ENCODE measurements around the gene FMN2. TPM values are rescaled to one million over a fixed set of nuclear protein-coding genes. Genes with fewer than 3 reads are reported as not detected.

FMN2 gene
- total RNA-seq, 1 donor from 2014 or later = 1.1 TPM

DNA sequence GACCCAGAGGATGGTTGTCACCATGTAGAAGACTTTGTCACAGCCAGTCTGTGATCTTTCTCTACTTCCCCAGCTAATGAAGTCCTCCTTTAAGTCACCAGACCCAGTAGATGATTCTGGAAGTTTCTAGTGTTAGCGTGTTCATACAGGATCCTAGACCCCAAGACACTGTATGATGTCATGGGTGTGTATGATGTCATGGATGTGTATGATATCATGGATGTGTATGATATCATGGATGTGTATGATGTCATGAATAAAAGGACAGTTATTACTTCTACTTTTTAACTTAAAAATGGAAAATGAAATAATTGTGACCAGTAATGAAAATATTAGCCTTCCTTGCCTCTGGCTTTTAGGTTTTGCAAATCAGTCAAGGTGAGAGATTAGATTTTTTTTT, 260.0 kb downstream of the FMN2 start:
- Histone ChIP-seq H3K4me3 (no peak overlapping the region), H3K36me3 (no peaks in the 10 kb centered on the region), H3K27me3 (ENCODE audit: low read depth) (no peaks in the 10 kb centered on the region), H3K4me1 (no peaks in the 10 kb centered on the region), H3K9me3 (no peaks in the 10 kb centered on the region), H3K27ac (no peak overlapping the region)
- DNase-seq (no peak), ATAC-seq (no peak)
- TF ChIP-seq CTCF (IDR thresholded peaks at IDR 0.05) = no peak
- intact Hi-C loops (cut with DNase I) = no loop called here

DNA sequence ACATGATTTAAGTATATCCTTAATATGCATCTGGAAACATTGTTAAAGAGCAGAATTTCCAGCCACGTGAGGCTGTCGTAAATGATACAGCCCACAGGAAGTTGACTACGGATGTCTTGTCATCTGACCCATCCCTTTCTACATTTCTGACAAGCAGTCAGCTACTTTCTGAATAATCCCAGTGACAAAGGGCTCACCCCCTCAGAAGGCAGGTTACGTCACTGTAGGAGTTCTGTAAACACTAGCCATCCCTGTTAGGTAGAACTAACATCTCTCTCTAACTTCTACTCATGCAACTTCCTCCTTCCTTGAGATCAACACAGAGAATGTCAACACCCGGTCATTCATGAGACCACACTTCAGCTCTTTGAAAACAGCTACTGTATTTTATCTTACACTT, 261.1 kb downstream of the FMN2 start:
- intact Hi-C loops (cut with DNase I) = no loop called here
- peak in 1 of 2 donors; percentile 32 for ATAC-seq

DNA sequence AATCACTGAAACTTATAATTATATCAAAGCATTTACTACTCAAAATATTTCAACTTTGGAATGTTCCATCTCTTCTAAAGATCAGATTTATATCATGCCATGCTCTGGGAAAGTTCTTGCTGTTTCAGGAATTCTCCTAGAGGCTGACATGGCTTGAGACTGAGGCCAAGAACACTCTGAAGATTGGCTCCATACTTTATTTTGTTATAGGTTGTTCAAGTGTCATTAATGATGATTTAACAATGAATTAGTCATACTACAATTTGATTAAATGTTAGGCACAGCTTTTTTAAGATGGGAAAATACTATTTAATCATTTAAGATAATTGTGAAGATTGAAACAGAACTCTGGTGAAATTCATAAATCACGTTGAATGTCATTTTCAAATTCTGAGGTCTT, 264.9 kb downstream of the FMN2 start:
- TF ChIP-seq CTCF (IDR thresholded peaks at IDR 0.05) = no peak
- no peaks in the 10 kb centered on the region for H3K36me3 ChIP-seq
- no peaks in the 10 kb centered on the region for H3K27me3 ChIP-seq (ENCODE audit: low read depth)
- no peak overlapping the region for H3K27ac ChIP-seq
- ATAC-seq (no peak), DNase-seq (no peak)
- no peaks in the 10 kb centered on the region for H3K9me3 ChIP-seq
- intact Hi-C loops (cut with DNase I) = no loop called here
- no peaks in the 10 kb centered on the region for H3K4me1 ChIP-seq
- no peak overlapping the region for H3K4me3 ChIP-seq

More for the DNA sequence above, 261.1 kb downstream of the FMN2 start:
- no peak for DNase-seq
- no peak overlapping the region for H3K27ac ChIP-seq
- no peak for TF ChIP-seq CTCF (IDR thresholded peaks at IDR 0.05)
- no peaks in the 10 kb centered on the region for H3K36me3 ChIP-seq
- H3K4me1 ChIP-seq = no peaks in the 10 kb centered on the region
- no peaks in the 10 kb centered on the region for H3K27me3 ChIP-seq (ENCODE audit: low read depth)
- no peak overlapping the region for H3K4me3 ChIP-seq
- no peaks in the 10 kb centered on the region for H3K9me3 ChIP-seq

- intact Hi-C loops (cut with DNase I) = no loop called here
- no peak overlapping the region for H3K27ac ChIP-seq
- H3K27me3 ChIP-seq (ENCODE audit: low read depth) = no peaks in the 10 kb centered on the region
- no peak overlapping the region for H3K4me3 ChIP-seq
- no peaks in the 10 kb centered on the region for H3K4me1 ChIP-seq
- H3K36me3 ChIP-seq = no peaks in the 10 kb centered on the region
- ATAC-seq (no peak), DNase-seq (no peak)
- no peaks in the 10 kb centered on the region for H3K9me3 ChIP-seq
- TF ChIP-seq CTCF (IDR thresholded peaks at IDR 0.05) = no peak
Observed at GRCh38 chr1:240362046-240362445, 270.4 kb downstream of the FMN2 start.

DNA sequence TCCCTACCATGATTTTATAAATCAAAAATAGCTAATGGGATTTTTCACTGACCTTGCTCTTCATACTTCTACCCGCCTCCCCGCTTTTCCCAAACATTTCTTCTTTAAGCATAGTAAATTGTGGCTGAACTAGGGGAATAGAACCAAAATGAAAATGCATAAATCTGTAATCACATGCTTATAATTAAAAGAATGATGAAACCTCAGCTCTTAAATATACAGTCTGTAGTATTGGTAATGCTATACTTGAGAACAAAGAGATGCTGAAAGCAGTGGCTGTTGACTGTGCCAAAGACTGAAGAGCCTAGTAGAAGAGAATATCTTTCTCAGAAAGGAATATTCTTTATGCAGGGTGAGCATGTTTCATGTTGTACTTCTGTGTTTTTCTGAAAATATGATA, 271.1 kb downstream of the FMN2 start:
- H3K36me3 ChIP-seq = no peaks in the 10 kb centered on the region
- no peak overlapping the region for H3K4me3 ChIP-seq
- H3K4me1 ChIP-seq = no peaks in the 10 kb centered on the region
- no peak for TF ChIP-seq CTCF (IDR thresholded peaks at IDR 0.05)
- no peak overlapping the region for H3K27ac ChIP-seq
- H3K9me3 ChIP-seq = no peaks in the 10 kb centered on the region
- intact Hi-C loops (cut with DNase I) = no loop called here
- ATAC-seq = no peak
- no peaks in the 10 kb centered on the region for H3K27me3 ChIP-seq (ENCODE audit: low read depth)
- no peak for DNase-seq

DNA sequence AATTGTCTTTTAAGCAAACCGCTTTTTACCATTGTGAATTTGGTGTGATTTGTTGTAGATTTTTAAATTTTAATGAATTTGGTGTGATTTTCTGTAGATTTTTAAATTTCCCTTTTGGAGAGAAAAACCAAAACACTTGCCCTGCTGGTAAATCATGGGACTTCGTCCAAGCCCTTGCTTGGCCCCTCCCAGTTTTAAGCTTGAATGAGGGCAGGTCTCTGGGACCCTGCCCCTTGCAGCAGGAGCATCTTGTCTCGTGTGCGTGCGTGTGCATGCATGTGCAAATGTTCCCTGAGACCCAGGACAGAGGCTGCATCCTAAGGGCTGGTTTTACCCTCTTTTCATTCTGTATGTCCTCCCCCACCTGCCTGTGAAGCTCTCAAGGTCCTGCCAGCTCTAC, 271.6 kb downstream of the FMN2 start:
- intact Hi-C loops (cut with DNase I) = no loop called here
- no peaks in the 10 kb centered on the region for H3K36me3 ChIP-seq
- no peak for TF ChIP-seq CTCF (IDR thresholded peaks at IDR 0.05)

More for the DNA sequence above, 271.6 kb downstream of the FMN2 start:
- no peaks in the 10 kb centered on the region for H3K9me3 ChIP-seq
- no peaks in the 10 kb centered on the region for H3K4me1 ChIP-seq
- no peak overlapping the region for H3K27ac ChIP-seq
- DNase-seq = no peak
- no peak for ATAC-seq
- H3K27me3 ChIP-seq (ENCODE audit: low read depth) = no peaks in the 10 kb centered on the region
- no peak overlapping the region for H3K4me3 ChIP-seq

Measured in lower lobe of right lung (tissue), 2 donors.